ENCODE measurements around the gene FGF4.
A peak's percentile ranks its signal among the peaks of the same experiment; 100 is the strongest.

FGF4 gene

GRCh38 chr11:69807106-69807815 lies 32.1 kb upstream of the FGF4 start:
- no peak for DNase-seq

- no peak for DNase-seq
Measured at GRCh38 chr11:69804769-69805508, 29.8 kb upstream of the FGF4 start.

GRCh38 chr11:69803604-69804218 lies 28.6 kb upstream of the FGF4 start:
- no peak for DNase-seq

- DNase-seq, result no peak
Measured at GRCh38 chr11:69803022-69803421, 27.9 kb upstream of the FGF4 start.

- no peak for DNase-seq
Measured at GRCh38 chr11:69802590-69802989, 27.4 kb upstream of the FGF4 start.

GRCh38 chr11:69801513-69802335 lies 26.6 kb upstream of the FGF4 start:
- DNase-seq, result peak; percentile 36

GRCh38 chr11:69800278-69800677 lies 25.1 kb upstream of the FGF4 start:
- DNase-seq, result no peak

GRCh38 chr11:69799582-69799981 lies 24.4 kb upstream of the FGF4 start:
- peak; percentile 6 for DNase-seq

GRCh38 chr11:69799097-69799496 lies 24.0 kb upstream of the FGF4 start:
- no peak for DNase-seq

GRCh38 chr11:69797737-69798528 lies 22.8 kb upstream of the FGF4 start:
- no peak for DNase-seq

- no peak for DNase-seq
Measured at GRCh38 chr11:69797156-69797555, 22.0 kb upstream of the FGF4 start.

GRCh38 chr11:69796063-69796462 lies 20.9 kb upstream of the FGF4 start:
- no peak for DNase-seq

GRCh38 chr11:69791276-69792180 lies 16.4 kb upstream of the FGF4 start:
- no peak for DNase-seq

- no peak for DNase-seq
Measured at GRCh38 chr11:69788956-69789355, 13.8 kb upstream of the FGF4 start.

GRCh38 chr11:69787906-69788305 lies 12.8 kb upstream of the FGF4 start:
- no peak for DNase-seq

GRCh38 chr11:69787457-69787856 lies 12.3 kb upstream of the FGF4 start:
- DNase-seq, result no peak

- no peak for DNase-seq
Measured at GRCh38 chr11:69781241-69781640, 6.1 kb upstream of the FGF4 start.

- no peak for DNase-seq
Measured at GRCh38 chr11:69778373-69778772, 3.2 kb upstream of the FGF4 start.

GRCh38 chr11:69774354-69775162 lies 583 bp downstream of the FGF4 start:
- no peak for DNase-seq

- DNase-seq, result no peak
Measured at GRCh38 chr11:69773626-69774353, 1.4 kb downstream of the FGF4 start.
